Vagina (tissue), 2 donors: Measurements from ENCODE around the gene SAE1.

Experiments
- POLR2A ChIP-seq, 2 donors: fragments of 450-650 bp; IDR thresholded peaks; one replicate each; pipeline ENCODE4 v1.6.1; 2017; ENCODE audit warnings: antibody characterized with exemption in 2 of 2, mild to moderate bottlenecking in 2 of 2, moderate library complexity in 2 of 2
- TF ChIP-seq, protein P1 (sequence below), 3 experiments: fragments of 450-650 bp in 2 of 3; fragments of 200-600 bp in 1 of 3; sonication (generic) in 1 of 3; IDR thresholded peaks; one replicate each; pipeline ENCODE4 v1.5.1; 2017 to 2019; ENCODE audit warnings: antibody characterized with exemption in 3 of 3, mild to moderate bottlenecking in 2 of 3, moderate library complexity in 2 of 3

DNA sequence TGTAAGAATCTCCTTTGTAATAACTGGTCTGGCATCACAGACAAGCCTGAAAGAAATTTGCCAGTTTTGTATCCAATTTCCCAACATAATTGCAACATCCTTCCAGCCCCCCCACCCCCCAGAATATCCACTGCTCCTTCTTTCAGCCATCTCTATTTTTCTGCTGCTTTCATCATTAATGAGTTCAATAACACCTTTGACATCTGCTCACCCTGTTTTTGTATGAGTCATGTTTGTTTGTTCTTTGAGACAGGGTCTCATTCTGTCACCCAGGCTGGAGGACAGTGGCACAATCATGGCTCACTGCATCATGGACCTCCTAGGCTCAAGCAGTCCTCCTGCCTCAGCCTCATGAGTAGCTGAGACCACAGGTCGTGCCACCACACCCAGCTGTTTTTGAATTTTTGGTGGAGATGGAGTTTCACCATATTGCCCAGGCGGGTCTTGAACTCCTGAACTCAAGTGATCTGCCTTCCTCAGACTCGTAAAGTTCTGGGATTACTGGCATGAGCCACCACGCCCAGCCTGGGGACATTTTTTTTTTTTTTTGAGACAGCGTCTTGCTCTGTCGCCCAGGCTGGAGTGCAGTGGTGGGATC lies 10.1 kb upstream of the SAE1 start:
- TF ChIP-seq, protein P1, sequence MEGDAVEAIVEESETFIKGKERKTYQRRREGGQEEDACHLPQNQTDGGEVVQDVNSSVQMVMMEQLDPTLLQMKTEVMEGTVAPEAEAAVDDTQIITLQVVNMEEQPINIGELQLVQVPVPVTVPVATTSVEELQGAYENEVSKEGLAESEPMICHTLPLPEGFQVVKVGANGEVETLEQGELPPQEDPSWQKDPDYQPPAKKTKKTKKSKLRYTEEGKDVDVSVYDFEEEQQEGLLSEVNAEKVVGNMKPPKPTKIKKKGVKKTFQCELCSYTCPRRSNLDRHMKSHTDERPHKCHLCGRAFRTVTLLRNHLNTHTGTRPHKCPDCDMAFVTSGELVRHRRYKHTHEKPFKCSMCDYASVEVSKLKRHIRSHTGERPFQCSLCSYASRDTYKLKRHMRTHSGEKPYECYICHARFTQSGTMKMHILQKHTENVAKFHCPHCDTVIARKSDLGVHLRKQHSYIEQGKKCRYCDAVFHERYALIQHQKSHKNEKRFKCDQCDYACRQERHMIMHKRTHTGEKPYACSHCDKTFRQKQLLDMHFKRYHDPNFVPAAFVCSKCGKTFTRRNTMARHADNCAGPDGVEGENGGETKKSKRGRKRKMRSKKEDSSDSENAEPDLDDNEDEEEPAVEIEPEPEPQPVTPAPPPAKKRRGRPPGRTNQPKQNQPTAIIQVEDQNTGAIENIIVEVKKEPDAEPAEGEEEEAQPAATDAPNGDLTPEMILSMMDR (IDR thresholded peaks at IDR 0.05) = no peak
- no peak for TF ChIP-seq POLR2A (IDR thresholded peaks at IDR 0.05)
